GM12892 (cell line): Measurements from ENCODE around the gene PYCR2.
"Not testable (repeated sequence)": the region's sequence is repeated elsewhere in the genome, so short reads cannot be mapped to it uniquely, and the experiment has no call there.

ENCODE experiments used
- POLR2A ChIP-seq: IDR thresholded peaks from 2 replicates; pipeline ENCODE4 v1.6.1; 2011; ENCODE audit warnings: low read depth, low read length, control low read depth
- TAF1 ChIP-seq: IDR thresholded peaks from 2 replicates; pipeline ENCODE4 v1.6.1; 2011; ENCODE audit warnings: low read depth, mild to moderate bottlenecking, control low read depth, low read length, borderline replicate concordance

DNA sequence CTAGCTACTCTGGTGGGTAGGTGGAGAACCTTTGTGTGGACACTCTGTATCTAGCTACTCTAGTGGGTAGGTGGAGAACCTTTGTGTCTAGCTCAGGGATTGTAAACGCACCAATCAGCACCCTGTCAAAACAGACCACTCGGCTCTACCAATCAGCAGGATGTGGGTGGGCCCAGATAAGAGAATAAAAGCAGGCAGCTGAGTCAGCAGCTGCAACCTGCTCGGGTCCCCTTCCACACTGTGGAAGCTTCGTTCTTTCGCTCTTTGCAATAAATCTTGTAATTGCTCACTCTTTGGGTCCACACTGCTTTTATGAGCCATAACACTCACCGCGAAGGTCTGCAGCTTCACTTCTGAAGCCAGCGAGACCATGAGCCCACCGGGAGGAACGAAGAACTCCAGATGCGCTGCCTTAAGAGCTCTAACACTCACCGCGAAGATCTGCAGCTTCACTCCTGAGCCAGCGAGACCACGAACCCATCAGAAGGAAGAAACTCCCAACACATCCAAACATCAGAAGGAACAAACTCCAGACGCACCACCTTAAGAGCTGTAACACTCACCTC lies 46.6 kb upstream of the PYCR2 start:
- TF ChIP-seq POLR2A, TAF1: not testable (repeated sequence)
